ENCODE data around the gene TSPAN31.

GRCh38 chr12:57735198-57735855 lies 9.5 kb upstream of the TSPAN31 start:
- TF ChIP-seq ARNTL (CRISPR knock-in tag; IDR thresholded peaks at IDR 0.05; ENCODE audit: borderline replicate concordance, low read depth) (no peak), POU6F1 (CRISPR knock-in tag; IDR thresholded peaks at IDR 0.05; ENCODE audit: borderline replicate concordance, low read depth) (no peak), CREB5 (CRISPR knock-in tag; IDR thresholded peaks at IDR 0.05; ENCODE audit: low read depth) (no peak), GLIS3 (CRISPR knock-in tag; IDR thresholded peaks at IDR 0.05) (no peak), ZC3H10 (CRISPR knock-in tag; IDR thresholded peaks at IDR 0.05) (no peak), ESRRG (CRISPR knock-in tag; IDR thresholded peaks at IDR 0.05) (no peak), ZFP30 (CRISPR knock-in tag; IDR thresholded peaks at IDR 0.05) (no peak), ISL1 (CRISPR knock-in tag; IDR thresholded peaks at IDR 0.05) (no peak), ZFP3 (CRISPR knock-in tag; IDR thresholded peaks at IDR 0.05) (no peak), TOX (CRISPR knock-in tag; IDR thresholded peaks at IDR 0.05; ENCODE audit: borderline replicate concordance) (no peak), RARB (CRISPR knock-in tag; IDR thresholded peaks at IDR 0.05) (no peak), BACH2 (CRISPR knock-in tag; IDR thresholded peaks at IDR 0.05; ENCODE audit: borderline replicate concordance) (no peak), CSDC2 (CRISPR knock-in tag; IDR thresholded peaks at IDR 0.05) (no peak)

Measured in SK-N-SH treated with all-trans-retinoic acid at 6 μM for 48 hours (cell line).